OCI-LY7 (cell line): Measurements from ENCODE around the gene EFCAB13. TPM values are rescaled to one million over a fixed set of nuclear protein-coding genes. Genes with fewer than 3 reads are reported as not detected.

Experiments used
- BruUV-seq: library from RNA; stranded (reverse); fragments of 400-500 nt; replicated peaks from 2 replicates; lab custom pipeline; 2021; lab: Mats Ljungman, UMichigan
- CTCF ChIA-PET: fragments of 300-600 bp; sonication (Branson Sonifier 250); formaldehyde crosslinking; loops from one replicate; lab custom pipeline; 2022; ENCODE audit warnings: antibody characterized with exemption; ENCODE audit not compliant: unreplicated experiment; lab: Charles Lee
- POLR2A ChIA-PET: fragments of 300-600 bp; sonication (Branson Sonifier 250); formaldehyde crosslinking; loops from one replicate; lab custom pipeline; 2022; ENCODE audit warnings: antibody characterized with exemption; lab: Charles Lee
- DNase-seq: peaks from one replicate; pipeline ENCODE4 v3.0.0-alpha.2; 2015; ENCODE audit warnings: low spot score
- H2AFZ ChIP-seq: fragments of 200-600 bp; sonication (generic), shearing (Covaris generic); 2 replicates; pipeline ENCODE4 v1.6.1; 2014; ENCODE audit warnings: mild to moderate bottlenecking, antibody characterized with exemption, low read length, moderate library complexity
- H3K27ac ChIP-seq: fragments of 200-600 bp; sonication (generic); 2 replicates; pipeline ENCODE4 v1.5.1; 2014; ENCODE audit warnings: mixed run types, low read depth, mild to moderate bottlenecking, moderate library complexity, low read length, inconsistent platforms; ENCODE audit not compliant: poor library complexity, severe bottlenecking
- H3K36me3 ChIP-seq: fragments of 200-600 bp; sonication (generic); 2 replicates; pipeline ENCODE4 v1.6.1; 2014; ENCODE audit warnings: mild to moderate bottlenecking, antibody characterized with exemption, low read length, moderate library complexity, mixed read lengths; ENCODE audit not compliant: insufficient read depth
- H3K4me1 ChIP-seq: fragments of 200-600 bp; sonication (generic); 2 replicates; pipeline ENCODE4 v1.5.1; 2014; ENCODE audit warnings: mild to moderate bottlenecking, low read length; ENCODE audit not compliant: insufficient read depth, poor library complexity, severe bottlenecking
- H3K4me2 ChIP-seq: fragments of 200-600 bp; sonication (generic); 2 replicates; pipeline ENCODE4 v1.6.1; 2014; ENCODE audit warnings: mild to moderate bottlenecking, low read length
- H3K4me3 ChIP-seq: fragments of 200-600 bp; sonication (generic); 2 replicates; pipeline ENCODE4 v1.5.1; 2014; ENCODE audit warnings: mild to moderate bottlenecking, low read depth, low read length; ENCODE audit not compliant: poor library complexity, severe bottlenecking
- H3K79me2 ChIP-seq: fragments of 200-600 bp; sonication (generic); 2 replicates; pipeline ENCODE4 v1.6.1; 2016; ENCODE audit warnings: low read depth, mild to moderate bottlenecking, low read length, moderate library complexity, mixed read lengths; ENCODE audit not compliant: insufficient read depth
- H3K9me2 ChIP-seq: fragments of 200-600 bp; sonication (generic); 2 replicates; pipeline ENCODE4 v1.6.1; 2016; ENCODE audit warnings: mild to moderate bottlenecking, low read length, mixed read lengths; ENCODE audit not compliant: insufficient read depth
- H3K9me3 ChIP-seq: fragments of 200-600 bp; sonication (generic); 2 replicates; pipeline ENCODE4 v1.6.1; 2014; ENCODE audit warnings: mild to moderate bottlenecking, mixed run types, low read length, mixed read lengths
- H4K20me1 ChIP-seq: fragments of 200-600 bp; sonication (generic); 2 replicates; pipeline ENCODE4 v1.6.1; 2014; ENCODE audit warnings: mild to moderate bottlenecking, antibody characterized with exemption, low read length, moderate library complexity, mixed read lengths; ENCODE audit not compliant: insufficient read depth
- CTCF ChIP-seq: fragments of 200-600 bp; sonication (generic); conservative IDR thresholded peaks from 2 replicates; pipeline ENCODE4 v1.5.1; 2014; ENCODE audit warnings: mild to moderate bottlenecking, antibody characterized with exemption, low read length, moderate library complexity, mixed read lengths
- EZH2phosphoT487 ChIP-seq: fragments of 200-600 bp; sonication (generic); IDR thresholded peaks from 2 replicates; pipeline ENCODE4 v1.6.1; 2018; ENCODE audit warnings: low read depth, borderline replicate concordance, mild to moderate bottlenecking, mixed run types, antibody characterized with exemption, low read length, moderate library complexity, mixed read lengths
- intact Hi-C: fragments of 100-400 bp; cut with micrococcal nuclease; formaldehyde crosslinking; loops from one replicate; pipeline ENCODE4 v1.10.0; 2022; ENCODE audit not compliant: unreplicated experiment
- total RNA-seq, 2 experiments: library from RNA; depleted of rRNA in 1 of 2; stranded (reverse); fragments of >200 nt in 1 of 2; shearing (Covaris generic) in 1 of 2; gene quantifications; 2 replicates each; pipeline ENCODE4 v1.2.3, GENCODE V29; 2014 to 2022

EFCAB13 gene
- total RNA-seq, 2 experiments from 2014 or later: 4.5 to 5.3 TPM

GRCh38 chr17:47277921-47278320, 45.8 kb upstream of the EFCAB13 start:
- H3K9me2 ChIP-seq: no peaks in the 10 kb centered on the region
- ChIA-PET CTCF (no interaction called here), POLR2A (no interaction called here)
- peaks cover 34% of the 10 kb centered on the region for H3K4me1 ChIP-seq
- H3K9me3 ChIP-seq: no peaks in the 10 kb centered on the region
- intact Hi-C loops: no loop called here
- H3K36me3 ChIP-seq: no peaks in the 10 kb centered on the region
- DNase-seq: no peak
- no peak overlapping the region for H3K4me3 ChIP-seq
- TF ChIP-seq CTCF (no peak), EZH2phosphoT487 (no peak)
- H4K20me1 ChIP-seq: no peaks in the 10 kb centered on the region
- no peaks in the 10 kb centered on the region for H3K79me2 ChIP-seq
- BruUV-seq: no TSS peak
- no peak overlapping the region for H2AFZ ChIP-seq
- H3K27ac ChIP-seq: no peak overlapping the region
- peak overlapping the region; percentile 15; the same call in 1 of the 2 replicates for H3K4me2 ChIP-seq

GRCh38 chr17:47278561-47278960, 45.2 kb upstream of the EFCAB13 start:
- Histone ChIP-seq H2AFZ (no peak overlapping the region), H3K4me1 (peaks cover 34% of the 10 kb centered on the region), H3K4me3 (peak overlapping the region; percentile 8), H3K4me2 (peak overlapping the region; percentile 67), H4K20me1 (no peaks in the 10 kb centered on the region), H3K79me2 (no peaks in the 10 kb centered on the region), H3K27ac (no peak overlapping the region), H3K9me3 (no peaks in the 10 kb centered on the region), H3K36me3 (no peaks in the 10 kb centered on the region), H3K9me2 (no peaks in the 10 kb centered on the region)
- ChIA-PET CTCF (no interaction called here), POLR2A (no interaction called here)
- intact Hi-C loops: no loop called here
- no peak for DNase-seq
- TF ChIP-seq CTCF: no peak
- no peak for TF ChIP-seq EZH2phosphoT487
- no TSS peak for BruUV-seq

GRCh38 chr17:47279062-47279801, 44.5 kb upstream of the EFCAB13 start:
- DNase-seq: peak; percentile 77
- no peaks in the 10 kb centered on the region for H3K36me3 ChIP-seq
- H3K27ac ChIP-seq: no peak overlapping the region
- H3K79me2 ChIP-seq: no peaks in the 10 kb centered on the region
- no TSS peak for BruUV-seq
- peaks cover 34% of the 10 kb centered on the region for H3K4me1 ChIP-seq
- no peak overlapping the region for H2AFZ ChIP-seq
- POLR2A ChIA-PET: no interaction called here
- H3K4me3 ChIP-seq: peak overlapping the region; percentile 8
- CTCF ChIA-PET: no interaction called here
- no peak for TF ChIP-seq EZH2phosphoT487
- TF ChIP-seq CTCF: no peak
- peak overlapping the region; percentile 67 for H3K4me2 ChIP-seq
- no peaks in the 10 kb centered on the region for H4K20me1 ChIP-seq
- H3K9me2 ChIP-seq: no peaks in the 10 kb centered on the region
- no peaks in the 10 kb centered on the region for H3K9me3 ChIP-seq
- intact Hi-C loops: no loop called here
